PFSK-1 (cell line): ENCODE results near the gene ALG14.

ENCODE experiments used
- FOXP2 ChIP-seq: optimal IDR thresholded peaks from 2 replicates; pipeline ENCODE3; 2011; ENCODE audit warnings: borderline replicate concordance, control low read depth, inconsistent platforms; ENCODE audit not compliant: insufficient read depth; ENCODE audit errors: extremely low read length, extremely low read depth
- POLR2AphosphoS5 ChIP-seq: IDR thresholded peaks from 2 replicates; pipeline ENCODE4 v1.6.1; 2012; ENCODE audit warnings: low read depth, mild to moderate bottlenecking, control low read depth, low read length, moderate library complexity
- SIN3A ChIP-seq: IDR thresholded peaks from 2 replicates; pipeline ENCODE4 v1.6.1; 2012; ENCODE audit warnings: mild to moderate bottlenecking, low read length, moderate library complexity, borderline replicate concordance; ENCODE audit not compliant: insufficient read depth
- TAF1 ChIP-seq: IDR thresholded peaks from 2 replicates; pipeline ENCODE4 v1.6.1; 2012; ENCODE audit warnings: low read length, control low read depth, borderline replicate concordance; ENCODE audit not compliant: insufficient read depth
- TF ChIP-seq, protein P1 (sequence below), 2 experiments: IDR thresholded peaks; 2 replicates each; pipeline versions ENCODE4 v1.6.1 to v1.8.0; 2011 to 2012; ENCODE audit warnings: low read depth in 2 of 2, low read length in 2 of 2, control low read depth in 1 of 2, inconsistent platforms in 1 of 2, mild to moderate bottlenecking in 1 of 2, moderate library complexity in 1 of 2; ENCODE audit not compliant: insufficient read depth in 1 of 2

Gene ALG14

DNA sequence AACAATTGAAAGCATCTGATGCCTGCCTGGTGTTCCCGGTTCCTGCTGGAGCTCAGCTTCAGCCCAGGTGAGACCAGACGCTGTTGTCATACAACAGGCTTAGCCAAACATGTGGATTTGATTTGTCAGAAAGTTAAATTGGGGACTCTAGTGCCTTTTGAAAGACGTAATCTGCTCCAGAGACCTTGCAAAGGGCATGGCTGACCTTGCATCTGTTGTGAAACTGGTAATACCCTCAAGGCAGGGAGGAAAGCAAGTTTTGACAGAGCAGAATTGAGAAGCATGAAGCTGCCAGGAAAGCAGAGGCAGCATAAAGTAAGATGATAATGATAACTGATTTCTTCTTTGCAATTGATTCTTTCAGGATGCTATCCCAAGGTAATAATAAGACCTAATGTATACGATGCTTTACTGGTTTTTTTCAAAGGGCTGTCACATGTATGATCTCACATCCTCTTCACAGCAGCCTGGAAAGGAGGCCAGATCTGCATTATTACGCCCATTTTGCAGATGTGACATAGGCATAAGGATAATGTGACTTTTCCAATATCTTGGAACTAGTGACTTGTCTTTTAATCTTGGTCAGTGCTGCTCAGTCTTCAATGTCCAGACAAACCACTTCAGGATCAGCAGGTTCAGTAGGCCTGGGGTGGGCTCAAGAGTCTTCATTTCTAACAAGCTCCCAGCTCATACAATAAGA lies 121.1 kb downstream of the ALG14 start:
- TF ChIP-seq, protein P1, sequence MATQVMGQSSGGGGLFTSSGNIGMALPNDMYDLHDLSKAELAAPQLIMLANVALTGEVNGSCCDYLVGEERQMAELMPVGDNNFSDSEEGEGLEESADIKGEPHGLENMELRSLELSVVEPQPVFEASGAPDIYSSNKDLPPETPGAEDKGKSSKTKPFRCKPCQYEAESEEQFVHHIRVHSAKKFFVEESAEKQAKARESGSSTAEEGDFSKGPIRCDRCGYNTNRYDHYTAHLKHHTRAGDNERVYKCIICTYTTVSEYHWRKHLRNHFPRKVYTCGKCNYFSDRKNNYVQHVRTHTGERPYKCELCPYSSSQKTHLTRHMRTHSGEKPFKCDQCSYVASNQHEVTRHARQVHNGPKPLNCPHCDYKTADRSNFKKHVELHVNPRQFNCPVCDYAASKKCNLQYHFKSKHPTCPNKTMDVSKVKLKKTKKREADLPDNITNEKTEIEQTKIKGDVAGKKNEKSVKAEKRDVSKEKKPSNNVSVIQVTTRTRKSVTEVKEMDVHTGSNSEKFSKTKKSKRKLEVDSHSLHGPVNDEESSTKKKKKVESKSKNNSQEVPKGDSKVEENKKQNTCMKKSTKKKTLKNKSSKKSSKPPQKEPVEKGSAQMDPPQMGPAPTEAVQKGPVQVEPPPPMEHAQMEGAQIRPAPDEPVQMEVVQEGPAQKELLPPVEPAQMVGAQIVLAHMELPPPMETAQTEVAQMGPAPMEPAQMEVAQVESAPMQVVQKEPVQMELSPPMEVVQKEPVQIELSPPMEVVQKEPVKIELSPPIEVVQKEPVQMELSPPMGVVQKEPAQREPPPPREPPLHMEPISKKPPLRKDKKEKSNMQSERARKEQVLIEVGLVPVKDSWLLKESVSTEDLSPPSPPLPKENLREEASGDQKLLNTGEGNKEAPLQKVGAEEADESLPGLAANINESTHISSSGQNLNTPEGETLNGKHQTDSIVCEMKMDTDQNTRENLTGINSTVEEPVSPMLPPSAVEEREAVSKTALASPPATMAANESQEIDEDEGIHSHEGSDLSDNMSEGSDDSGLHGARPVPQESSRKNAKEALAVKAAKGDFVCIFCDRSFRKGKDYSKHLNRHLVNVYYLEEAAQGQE (IDR thresholded peaks at IDR 0.05; ENCODE audit: insufficient read depth in 1 of 2, low read depth in 2 of 2, low read length in 2 of 2) = no peak
- no peak for TF ChIP-seq TAF1
- no peak for TF ChIP-seq POLR2AphosphoS5
- no peak for TF ChIP-seq SIN3A
- no peak for TF ChIP-seq FOXP2

DNA sequence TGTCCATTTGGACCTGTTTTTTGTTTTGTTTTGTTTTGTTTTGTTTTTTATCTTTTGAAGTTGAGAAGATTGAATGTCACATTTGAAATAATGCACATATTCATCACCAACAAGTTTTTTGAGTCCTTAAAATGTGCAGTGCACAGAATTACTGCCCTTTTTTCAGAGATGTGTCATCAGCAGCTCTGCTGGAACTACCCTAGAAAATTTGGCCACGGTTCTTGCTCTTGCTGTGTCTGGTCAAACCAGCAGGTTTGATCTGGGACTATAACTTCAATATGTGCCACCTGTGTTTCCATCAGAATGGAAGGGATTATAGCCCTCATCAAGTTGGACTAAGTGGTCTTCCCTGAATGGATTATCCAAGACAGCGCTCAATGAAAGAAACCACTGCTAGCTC lies 121.7 kb downstream of the ALG14 start:
- TF ChIP-seq, protein P1 (IDR thresholded peaks at IDR 0.05; ENCODE audit: insufficient read depth in 1 of 2, low read depth in 2 of 2, low read length in 2 of 2) = no peak
- TF ChIP-seq SIN3A (no peak), FOXP2 (no peak), POLR2AphosphoS5 (no peak), TAF1 (no peak)

DNA sequence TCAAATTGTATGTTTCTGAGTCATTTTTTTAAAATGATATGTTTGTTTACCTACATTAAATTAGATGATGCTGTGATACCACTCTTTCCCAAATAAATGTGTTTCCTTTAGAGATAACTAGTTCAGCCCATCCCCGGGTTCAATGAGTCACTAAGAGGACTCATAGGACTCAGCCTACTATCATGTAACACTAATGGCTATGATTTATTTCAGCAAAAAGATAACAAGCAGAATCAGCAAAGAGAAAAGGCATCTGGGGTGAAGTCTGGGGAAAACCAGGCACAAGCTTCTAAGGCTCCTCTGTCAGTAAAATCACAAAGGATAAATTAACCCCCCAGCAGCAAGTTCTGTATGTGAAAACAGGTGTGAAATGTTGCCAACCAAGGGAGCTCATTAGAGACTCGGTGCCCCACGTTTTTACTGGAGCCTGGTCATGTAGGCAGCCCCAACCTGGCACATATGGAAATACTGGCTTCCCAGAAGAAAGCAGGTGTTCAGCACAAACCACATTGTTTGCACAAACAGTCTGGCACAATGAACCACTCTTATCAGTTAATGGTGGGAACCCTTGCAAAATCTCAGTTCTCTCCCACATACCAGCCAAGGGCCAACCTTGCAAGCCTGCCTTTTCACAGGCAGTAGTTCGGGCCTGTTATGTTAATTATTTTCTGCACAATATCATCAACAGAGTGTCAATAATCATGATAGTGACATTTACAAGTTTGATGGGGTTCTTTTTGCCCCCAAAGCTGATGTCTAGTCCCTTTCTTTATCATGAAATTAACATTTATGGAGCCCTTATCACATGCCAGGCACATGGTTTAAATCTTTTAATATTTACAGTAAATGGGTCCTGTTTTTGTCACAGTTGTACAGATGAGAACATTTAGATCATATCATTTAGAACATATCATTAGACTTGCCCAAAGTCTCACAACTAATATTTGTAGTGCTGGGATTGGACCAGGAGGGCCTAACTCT lies 122.8 kb downstream of the ALG14 start:
- TF ChIP-seq POLR2AphosphoS5 (no peak), FOXP2 (no peak), SIN3A (no peak), TAF1 (no peak)
- TF ChIP-seq, protein P1 (IDR thresholded peaks at IDR 0.05; ENCODE audit: insufficient read depth in 1 of 2, low read depth in 2 of 2, low read length in 2 of 2) = no peak

GRCh38 chr1:94947437-94947836 lies 125.3 kb downstream of the ALG14 start:
- TF ChIP-seq TAF1 (no peak), FOXP2 (no peak), SIN3A (no peak), POLR2AphosphoS5 (no peak)
- TF ChIP-seq, protein P1 (IDR thresholded peaks at IDR 0.05; ENCODE audit: insufficient read depth in 1 of 2, low read depth in 2 of 2, low read length in 2 of 2) = no peak
